NCI-H345 treated with DMSO at 0.1 percent for 48 hours (cell line): ENCODE results near the gene FKBP14.
"Not testable (repeated sequence)": the region's sequence is repeated elsewhere in the genome, so short reads cannot be mapped to it uniquely, and the experiment has no call there.

Experiments used
- DNase-seq: peaks from one replicate; lab custom pipeline; 2025; ENCODE audit not compliant: unreplicated experiment; lab: John Stamatoyannopoulos, UW

The FKBP14 gene, protein sequence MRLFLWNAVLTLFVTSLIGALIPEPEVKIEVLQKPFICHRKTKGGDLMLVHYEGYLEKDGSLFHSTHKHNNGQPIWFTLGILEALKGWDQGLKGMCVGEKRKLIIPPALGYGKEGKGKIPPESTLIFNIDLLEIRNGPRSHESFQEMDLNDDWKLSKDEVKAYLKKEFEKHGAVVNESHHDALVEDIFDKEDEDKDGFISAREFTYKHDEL

DNA sequence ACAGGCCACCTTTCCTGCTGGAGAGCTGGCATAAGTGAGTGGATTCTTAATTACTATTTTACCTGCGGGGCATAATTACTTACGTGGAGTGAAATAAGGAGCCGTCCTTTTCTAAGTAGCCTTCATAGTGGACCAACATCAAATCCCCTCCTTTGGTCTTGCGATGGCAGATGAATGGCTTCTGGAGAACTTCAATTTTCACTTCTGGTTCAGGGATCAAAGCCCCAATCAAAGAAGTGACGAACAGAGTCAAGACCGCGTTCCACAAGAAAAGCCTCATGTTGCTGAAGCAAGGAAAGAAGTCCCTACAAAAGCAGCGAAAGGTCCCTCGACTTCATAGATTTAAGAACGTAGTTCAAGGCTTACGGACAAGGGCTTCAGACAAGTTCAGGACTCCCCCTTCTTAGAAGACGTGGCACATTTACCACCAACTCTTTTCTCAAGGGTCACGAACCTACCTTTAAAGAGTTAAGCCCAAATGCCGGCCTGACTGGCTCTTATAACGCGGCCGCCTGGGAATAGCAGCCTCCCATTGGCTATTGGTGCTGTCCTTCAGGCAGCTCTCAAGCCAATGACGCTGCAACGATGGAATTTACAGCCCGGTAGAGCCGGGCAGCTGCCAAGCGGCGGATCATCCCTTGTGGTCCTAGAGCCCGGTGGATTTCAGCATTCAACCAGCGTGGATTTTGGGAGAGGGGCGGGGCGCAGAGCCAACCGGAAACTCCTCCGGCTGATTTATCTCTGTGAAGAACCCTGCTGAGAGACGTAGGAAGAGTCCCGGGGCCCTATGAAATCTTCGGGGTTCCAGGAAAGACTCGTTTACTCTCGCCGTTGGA, at the start of gene FKBP14:
TSS of gene FKBP14 (minus strand) at position 474 of the 836 bp plus-strand sequence. CDS start at position 280, 194 bp downstream.
- peak; percentile 99 for DNase-seq

DNA sequence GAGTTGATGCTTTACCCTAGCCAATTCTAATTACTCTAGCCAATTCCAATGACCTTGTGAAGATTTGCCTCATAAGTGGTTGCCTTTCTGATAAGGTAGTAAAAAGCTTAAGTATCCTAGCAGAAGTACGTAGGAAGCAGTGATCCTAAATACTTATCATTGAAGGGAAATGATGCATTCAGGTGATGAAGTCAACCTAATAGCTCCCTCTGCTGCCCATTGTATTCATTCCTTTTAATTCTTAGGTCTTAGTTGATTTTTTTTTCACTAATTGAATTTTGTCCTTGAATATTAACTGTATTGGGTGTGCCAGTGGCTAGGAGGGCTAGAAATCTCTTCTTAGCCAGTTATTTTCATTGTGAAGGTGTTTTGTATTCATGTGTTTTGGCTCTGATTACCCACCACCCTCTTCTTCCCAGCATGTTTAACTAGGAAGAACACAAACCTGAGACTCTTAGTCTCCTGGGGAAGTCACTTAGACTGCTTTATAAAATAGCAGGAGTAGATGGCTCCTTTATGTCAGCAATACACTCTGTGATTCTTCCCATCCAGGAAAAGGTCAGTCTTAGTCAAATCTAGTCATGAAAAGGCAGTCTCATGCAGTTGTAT, 48.0 kb upstream of the FKBP14 start:
- peak; percentile 29 for DNase-seq

DNA sequence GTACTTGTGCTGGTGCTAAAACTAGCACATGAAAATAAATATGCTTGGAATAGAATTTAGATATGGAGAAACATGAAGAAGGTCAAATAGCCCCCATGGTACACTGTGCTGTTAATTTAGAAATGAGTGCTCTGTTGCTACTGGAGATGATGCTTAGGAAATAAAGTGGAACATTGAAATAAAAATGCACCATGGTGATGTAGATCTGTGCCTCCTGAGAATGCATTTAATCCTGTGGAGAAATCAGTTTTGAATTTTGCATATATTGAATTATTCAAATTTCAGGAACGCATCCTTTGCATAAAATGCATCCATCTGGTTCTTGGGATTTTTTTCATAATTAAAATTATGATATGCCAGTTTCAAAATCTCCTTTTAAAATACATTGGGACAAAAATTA, 46.2 kb upstream of the FKBP14 start:
- no peak for DNase-seq

DNA sequence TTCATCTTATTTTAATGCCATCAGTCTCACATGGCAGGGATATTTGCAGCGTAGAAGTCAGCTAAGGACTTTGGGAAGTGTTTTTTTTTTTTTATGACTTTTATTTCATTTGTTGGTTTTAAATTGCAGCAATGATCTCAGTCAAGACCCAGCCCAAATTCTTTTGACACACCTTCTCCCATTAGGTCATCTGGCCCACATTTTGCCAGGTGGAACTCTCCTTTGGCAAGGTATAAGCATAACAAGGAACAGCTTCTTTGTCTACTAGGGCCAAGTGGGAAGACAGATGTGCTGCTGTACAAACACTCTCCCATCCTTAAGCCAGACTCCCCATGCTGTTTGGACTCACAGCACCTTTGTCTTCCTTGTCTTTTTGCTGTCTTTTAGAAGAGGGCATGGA, 43.5 kb upstream of the FKBP14 start:
- DNase-seq, result no peak

DNA sequence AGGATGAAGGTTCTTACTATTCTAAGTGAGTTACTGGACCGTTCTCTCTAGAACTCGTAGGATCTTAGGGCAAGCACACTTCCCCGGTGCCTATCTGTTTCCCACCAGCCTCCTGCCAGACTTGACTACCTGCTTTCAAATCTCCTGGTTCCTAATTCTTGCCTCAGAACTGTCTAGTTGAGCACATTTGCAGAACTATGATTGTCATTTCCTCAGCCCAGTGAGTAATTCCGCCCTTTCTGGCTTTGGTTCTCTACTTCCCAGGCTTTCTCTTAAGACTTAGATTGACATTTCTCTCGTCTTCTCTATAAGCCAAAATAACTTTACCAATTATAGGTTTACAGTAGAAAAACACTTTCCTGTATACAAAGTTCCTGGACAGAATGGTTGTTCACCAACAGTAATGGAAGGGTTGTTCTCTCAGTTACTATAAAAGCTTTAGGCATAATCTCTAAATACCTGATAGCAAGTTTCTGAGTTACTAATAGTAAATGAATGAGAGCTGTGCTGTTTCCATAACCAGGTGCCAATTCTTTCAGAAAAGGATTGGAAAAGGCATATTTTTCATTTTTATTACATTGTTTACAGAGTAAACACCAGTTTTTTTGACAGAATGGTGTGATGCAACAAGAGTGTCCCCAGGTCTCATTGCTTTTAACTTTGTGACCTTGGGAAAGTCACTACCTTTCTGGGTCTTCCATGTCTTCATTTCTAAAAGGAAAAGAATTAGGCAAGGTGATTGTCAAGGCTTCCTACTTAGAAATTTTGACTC, 42.8 kb upstream of the FKBP14 start:
- no peak for DNase-seq

DNA sequence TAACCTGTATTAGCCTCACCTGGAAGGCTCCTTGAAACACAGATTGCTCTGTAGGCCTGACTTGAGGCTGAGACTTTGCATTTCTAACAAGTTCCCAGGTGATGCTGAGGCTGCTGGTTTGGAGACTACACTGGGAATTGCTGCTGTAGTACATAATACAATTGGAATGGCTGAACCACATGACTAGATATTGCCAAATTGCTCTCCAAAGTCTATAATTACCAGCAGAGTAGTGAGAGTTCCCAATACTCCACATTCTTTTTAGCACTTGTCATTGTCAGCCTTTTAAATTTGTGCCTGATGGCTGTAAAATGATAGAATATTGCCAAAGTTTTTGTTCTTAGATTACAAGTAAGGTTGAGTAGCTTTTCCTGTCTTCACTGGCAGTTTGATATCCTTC, 41.6 kb upstream of the FKBP14 start:
- no peak for DNase-seq

DNA sequence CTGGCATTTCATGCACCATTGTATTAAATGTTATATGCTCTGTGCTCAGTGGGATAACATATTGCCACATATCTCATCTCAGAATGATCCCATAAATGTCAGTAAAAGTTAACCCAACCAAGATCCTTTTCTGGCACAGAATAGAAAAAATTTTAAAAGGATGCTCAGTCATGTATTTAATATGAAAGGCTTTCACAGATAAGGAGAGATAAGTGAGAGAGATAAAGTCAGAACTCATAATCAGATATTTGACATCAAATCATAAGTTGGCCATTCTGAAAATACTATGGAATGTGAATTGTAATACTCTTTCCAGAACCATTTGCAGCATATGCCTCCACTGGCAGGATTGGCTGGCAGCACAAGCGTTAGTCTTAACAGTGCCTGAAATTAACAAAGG, 40.2 kb upstream of the FKBP14 start:
- DNase-seq, result no peak

DNA sequence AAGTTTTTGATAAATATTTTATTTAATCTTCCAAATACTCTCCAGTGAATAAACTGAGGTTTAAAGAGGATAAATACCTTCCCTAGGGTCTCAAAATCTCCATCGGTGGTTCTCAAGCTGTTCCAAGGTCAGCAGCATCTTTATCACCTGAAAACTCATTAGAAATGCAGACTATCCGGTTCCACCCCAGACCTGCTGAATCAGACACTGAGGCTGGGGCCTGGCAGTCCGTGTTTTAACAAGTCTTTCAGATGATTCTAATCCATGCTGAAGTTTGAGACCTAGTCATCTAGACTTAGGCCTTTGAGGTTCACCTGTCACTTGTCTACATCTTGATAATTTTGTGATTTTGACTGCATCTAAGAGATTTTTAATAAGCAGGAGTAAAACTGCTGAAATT, 39.2 kb upstream of the FKBP14 start:
- no peak for DNase-seq

DNA sequence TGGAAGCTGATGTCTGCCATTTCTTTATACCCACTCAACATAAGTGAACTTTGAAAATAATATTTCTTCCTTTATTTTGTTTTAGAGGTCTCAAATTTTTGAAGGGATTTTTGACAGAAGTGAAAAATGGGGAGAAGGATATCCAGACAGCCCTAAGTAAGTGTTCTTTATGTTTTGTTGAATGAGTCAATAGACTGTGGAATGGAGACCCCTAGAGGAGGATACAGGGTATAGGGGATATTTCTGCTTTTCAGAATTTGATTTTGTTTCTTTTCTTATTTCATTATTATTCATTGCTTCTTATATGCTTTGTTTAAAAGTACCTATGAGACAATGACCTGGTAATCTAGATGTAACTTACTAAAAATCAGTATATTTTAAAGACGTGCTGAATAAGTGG, 36.1 kb upstream of the FKBP14 start:
- peak; percentile 13 for DNase-seq

DNA sequence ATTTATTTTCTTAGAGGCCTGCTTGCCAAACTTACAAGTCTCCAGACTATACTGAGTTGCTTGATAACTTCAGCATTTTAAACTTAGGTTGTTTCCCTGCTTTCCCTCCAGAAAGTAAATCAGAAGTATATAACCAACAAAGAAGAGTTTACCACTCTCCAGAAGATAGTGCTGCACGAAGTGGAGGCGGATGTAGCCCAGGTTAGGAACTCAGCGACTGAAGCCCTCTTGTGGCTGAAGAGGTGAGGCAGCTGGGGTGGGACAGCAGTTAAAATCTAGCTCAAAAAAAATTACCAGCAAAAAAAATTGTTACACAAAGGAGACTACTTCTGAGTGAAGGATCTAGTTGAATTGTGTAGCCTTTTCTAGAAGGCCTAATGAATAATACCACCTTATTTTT, 35.3 kb upstream of the FKBP14 start:
- DNase-seq, result not testable (repeated sequence)

DNA sequence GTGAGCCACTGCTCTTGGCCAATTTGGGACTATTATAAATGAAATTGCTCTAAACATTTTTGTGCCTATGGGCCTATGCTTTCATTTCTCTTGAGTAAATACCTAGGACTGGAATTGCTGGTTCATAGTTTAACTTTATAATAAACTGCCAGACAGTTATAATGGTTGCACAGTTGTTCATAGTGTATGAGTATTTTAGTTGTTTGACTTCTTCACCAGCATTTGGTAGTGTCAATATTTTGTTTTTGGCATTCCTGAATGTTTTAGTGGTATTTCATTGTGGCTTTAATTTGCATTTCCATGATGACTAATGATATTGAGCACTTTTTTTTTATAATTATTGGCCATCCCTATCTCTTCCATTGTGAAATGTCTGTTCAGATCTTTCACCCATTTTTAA, 31.2 kb upstream of the FKBP14 start:
- DNase-seq, result no peak

DNA sequence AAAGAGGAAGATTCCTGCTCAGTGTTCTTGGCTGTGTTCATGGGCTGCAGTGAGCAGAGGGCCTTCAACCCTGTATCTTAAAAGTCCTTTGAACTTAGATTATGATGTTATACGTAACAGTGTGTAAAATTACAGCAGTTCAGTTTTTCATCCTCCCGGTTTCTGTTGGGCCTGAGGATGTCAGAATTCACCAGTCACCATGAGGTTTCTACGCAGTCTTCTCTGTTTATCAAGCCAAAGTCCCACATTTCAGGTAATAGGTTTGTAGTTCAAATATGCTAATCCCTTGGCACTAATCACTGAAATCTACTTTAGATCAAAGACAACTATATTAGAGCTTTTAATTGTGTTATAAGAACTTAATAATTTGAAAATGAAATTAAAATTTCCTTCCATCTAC, 26.6 kb upstream of the FKBP14 start:
- DNase-seq, result no peak

DNA sequence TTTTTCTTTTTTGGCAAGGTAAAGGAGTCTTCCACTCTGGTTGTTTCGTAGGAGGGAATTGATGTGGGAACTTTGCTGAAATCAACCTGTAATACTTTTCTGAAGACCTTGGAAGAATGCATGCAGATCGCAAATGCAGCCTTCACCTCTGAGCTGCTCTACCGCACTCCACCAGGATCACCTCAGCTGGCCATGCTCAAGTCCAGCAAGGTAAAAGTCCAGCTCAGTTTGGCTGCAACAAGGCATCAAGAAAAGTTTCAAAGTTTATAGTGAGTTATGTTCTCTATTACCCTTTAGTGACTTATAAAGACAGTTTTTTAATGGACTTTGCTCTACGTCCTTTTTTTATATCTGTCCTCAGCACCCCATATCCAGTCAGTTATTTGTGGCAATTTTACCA, 22.7 kb upstream of the FKBP14 start:
- no peak for DNase-seq

DNA sequence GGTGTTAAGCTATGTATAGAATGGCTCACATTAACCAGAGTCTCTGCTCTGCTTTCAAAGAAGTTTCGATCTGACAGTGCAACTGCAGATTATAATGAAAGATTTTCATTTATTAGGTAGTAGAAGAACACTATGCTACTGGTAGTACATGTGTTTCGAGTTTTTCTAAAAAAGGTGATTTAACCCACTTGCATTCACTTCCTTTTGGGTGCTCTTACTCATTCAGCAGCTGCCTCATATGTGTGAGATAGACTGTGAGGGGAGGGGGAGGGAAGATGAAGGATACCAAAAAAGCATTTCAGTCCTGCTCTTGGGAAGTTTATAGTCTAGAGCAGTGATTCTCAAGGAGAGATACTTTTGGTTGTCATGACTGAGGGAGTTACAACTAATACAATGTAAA, 22.1 kb upstream of the FKBP14 start:
- no peak for DNase-seq

DNA sequence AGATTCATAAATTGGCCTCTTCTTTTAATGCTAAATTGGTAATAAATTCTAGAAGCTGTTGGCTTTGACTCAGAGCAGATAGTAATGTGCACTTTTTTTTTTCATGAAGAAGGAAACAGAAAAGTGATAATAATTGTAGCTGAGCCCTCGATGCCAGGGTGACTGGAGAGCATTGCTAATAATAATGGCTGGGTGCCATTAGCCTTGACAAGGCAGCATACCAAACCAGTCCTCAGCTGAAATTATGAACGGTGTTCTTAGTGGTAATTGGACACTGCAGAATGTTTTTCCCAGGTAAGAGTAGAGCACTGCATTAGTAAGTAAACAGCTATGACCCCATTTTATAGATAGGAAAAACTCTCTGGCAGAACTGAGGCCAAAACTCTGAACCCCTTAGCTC, 20.6 kb upstream of the FKBP14 start:
- no peak for DNase-seq

DNA sequence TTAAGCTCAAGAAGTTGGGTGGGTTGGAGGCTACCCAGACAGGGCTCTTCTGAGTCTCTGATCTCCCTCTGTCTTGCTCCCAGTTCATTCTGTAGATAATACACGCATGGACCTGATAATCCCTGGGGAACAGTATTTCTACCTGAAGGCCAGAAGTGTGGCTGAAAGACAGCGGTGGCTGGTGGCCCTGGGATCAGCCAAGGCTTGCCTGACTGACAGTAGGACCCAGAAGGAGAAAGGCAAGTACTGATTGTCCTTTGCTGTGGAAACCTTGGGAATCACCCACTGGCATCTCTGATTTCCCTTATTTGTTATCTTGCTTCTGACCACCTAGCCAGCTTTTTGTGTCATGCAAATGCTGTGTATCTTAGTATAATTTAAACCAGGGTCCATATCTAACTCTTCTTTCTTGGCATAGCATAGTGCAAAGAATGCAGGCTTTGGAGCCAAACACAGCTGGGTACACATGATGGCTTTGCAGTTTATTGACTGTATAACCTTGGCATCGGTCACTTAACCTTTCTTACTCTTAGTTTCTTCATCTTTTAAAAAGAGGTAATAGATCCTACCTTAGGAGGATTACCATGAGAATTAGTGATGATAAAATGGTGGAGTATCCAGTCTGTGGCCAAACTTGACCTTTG, 19.7 kb upstream of the FKBP14 start:
- no peak for DNase-seq

DNA sequence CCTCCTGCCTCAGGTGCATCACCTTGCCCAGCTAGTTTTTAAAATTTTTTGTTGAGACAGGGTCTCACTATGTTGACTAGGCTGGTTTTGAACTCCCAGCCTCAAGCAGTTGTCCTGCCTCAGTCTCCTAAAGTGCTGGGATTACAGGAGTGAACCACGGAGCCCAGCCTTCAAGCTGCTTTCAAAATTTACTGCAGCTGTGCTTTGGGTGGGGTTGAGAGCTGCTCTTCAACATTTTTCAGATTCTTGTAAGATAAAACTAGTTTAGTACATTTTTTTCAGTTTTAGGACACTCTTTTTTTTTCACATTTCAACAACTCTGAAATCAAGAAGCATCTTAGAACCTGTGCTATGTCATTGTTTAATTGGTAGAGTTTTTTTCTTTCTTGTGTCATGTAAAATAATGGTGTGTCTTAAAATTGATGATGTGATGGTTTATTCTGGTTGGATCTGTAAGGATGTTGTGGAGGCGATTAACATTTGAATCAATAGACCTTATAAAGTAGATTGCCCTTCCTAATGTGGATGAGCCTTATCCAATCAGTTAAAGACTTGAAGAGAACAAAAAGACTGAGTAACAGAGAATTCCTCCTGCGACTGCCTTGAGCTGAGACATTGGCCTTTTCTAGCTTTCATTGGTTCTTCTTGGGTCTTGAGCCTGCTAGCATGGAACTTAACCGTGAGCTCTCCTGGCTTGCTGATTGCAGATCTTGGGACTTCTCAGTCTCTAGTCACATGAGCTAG, 15.2 kb upstream of the FKBP14 start:
- no peak for DNase-seq

DNA sequence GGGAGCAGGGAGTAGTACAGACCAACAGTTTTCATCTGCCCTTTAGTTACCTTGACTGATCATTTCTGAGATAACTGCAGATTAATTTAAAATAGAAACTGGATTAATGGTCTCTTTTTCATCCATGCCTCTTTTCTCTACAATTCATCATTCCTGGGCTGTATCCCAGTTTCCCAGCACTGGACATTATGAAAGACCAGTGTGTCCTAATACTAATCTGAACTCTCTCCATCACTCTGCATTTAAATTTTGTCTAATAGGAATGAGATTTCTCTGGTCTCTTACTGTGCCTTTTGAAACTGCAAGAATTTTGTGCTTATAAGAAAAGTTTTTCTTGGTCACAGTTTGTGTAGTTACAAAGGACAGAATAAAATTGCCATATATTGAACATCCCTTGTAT, 14.4 kb upstream of the FKBP14 start:
- DNase-seq, result no peak

DNA sequence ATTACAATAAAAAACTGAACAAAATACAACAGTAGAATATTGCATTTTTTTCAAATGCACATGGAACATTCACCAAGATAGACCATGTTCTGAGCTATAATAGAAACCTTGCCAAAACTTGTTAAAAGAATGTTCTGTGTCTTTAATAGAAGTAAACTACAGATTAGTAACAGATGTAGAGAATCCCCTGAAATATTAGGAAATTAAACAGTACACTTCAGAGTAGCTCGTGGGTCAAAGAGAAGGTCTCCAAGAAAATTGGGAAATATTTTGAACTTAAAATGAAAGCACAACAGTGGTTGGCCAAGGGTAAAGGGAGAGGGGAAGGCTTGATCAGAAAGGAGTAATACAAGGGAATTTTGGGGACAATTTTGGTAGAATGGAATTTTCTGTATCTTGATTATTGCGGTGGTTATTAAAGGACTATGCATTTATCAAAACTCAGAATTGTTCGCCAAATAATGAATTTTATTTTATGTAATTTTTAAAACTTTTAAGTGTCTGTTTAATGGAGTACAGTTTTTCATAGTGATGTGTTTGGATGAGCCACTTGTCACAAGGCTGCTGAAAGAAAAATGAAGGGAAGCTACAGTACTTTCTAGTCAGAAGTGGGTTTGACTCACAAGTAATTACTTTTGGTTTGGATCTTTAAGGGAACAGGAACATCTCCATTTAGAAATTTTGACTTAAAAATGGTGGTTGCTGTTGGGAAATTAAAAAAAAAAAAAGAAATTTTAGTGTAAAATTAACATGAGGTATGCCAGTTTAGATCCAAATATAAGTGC, 11.9 kb upstream of the FKBP14 start:
- DNase-seq, result no peak

DNA sequence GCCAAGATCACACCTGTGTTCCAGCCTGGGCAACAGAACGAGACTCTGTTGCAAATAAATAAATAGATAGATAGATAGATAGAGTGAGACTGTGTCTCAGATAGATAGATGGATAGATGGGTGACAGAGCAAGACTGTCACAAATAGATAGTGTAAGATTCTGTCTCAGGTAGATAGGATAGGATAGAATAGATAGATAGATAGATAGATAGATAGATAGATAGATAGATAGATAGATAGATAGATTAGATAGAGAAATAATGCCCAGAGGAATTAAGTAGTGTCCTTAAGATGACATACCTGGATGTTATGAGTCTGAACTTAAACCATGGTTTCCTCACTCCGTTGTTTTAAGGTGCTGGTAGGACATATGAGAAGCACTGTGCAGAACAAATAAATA, 9.7 kb upstream of the FKBP14 start:
- no peak for DNase-seq
